Smooth muscle cell (in vitro differentiated cells): Measurements from ENCODE around the gene ATP5ME. TPM values are rescaled to one million over a fixed set of nuclear protein-coding genes. Genes with fewer than 3 reads are reported as not detected.

Experiments used
- DNase-seq: peaks from one replicate; lab custom pipeline; 2025; ENCODE audit not compliant: unreplicated experiment; lab: John Stamatoyannopoulos, UW
- H2AFZ ChIP-seq: fragments of 200-600 bp; sonication (generic); 2 replicates; pipeline ENCODE4 v1.6.0; 2016; ENCODE audit warnings: antibody characterized with exemption, low read depth, mild to moderate bottlenecking
- H3F3A ChIP-seq: fragments of 200-600 bp; sonication (generic); 2 replicates; pipeline ENCODE4 v1.6.0; 2017; ENCODE audit warnings: antibody characterized with exemption, low read depth
- H3K27ac ChIP-seq: fragments of 200-600 bp; sonication (generic); 2 replicates; pipeline ENCODE4 v1.5.1; 2016; ENCODE audit warnings: low read depth, mild to moderate bottlenecking
- H3K27me3 ChIP-seq: fragments of 200-600 bp; sonication (generic); 2 replicates; pipeline ENCODE4 v1.6.1; 2016; ENCODE audit warnings: low read depth, mild to moderate bottlenecking
- H3K36me3 ChIP-seq: fragments of 200-600 bp; sonication (generic); 2 replicates; pipeline ENCODE4 v1.5.1; 2016; ENCODE audit warnings: low read depth
- H3K4me1 ChIP-seq: fragments of 200-600 bp; sonication (generic); 2 replicates; pipeline ENCODE4 v1.5.1; 2016; ENCODE audit warnings: low read depth
- H3K4me2 ChIP-seq: fragments of 200-600 bp; sonication (generic); 2 replicates; pipeline ENCODE4 v1.6.0; 2016; ENCODE audit warnings: mild to moderate bottlenecking
- H3K4me3 ChIP-seq: fragments of 200-600 bp; sonication (generic); 2 replicates; pipeline ENCODE4 v1.5.1; 2016; ENCODE audit warnings: mild to moderate bottlenecking
- H3K79me2 ChIP-seq: fragments of 200-600 bp; sonication (generic); 2 replicates; pipeline ENCODE4 v1.6.0; 2016; ENCODE audit warnings: low read depth, mild to moderate bottlenecking
- H3K9ac ChIP-seq: fragments of 200-600 bp; sonication (generic); 2 replicates; pipeline ENCODE4 v1.6.0; 2016; ENCODE audit warnings: low read depth
- H3K9me3 ChIP-seq: fragments of 200-600 bp; sonication (generic); replicated peaks from 2 replicates; pipeline ENCODE4 v1.5.1; 2016; ENCODE audit warnings: low read depth
- H4K20me1 ChIP-seq: fragments of 200-600 bp; sonication (generic); 2 replicates; pipeline ENCODE4 v1.6.0; 2016; ENCODE audit warnings: low read depth
- CTCF ChIP-seq: fragments of 200-600 bp; sonication (generic); IDR thresholded peaks from 2 replicates; pipeline ENCODE4 v1.5.1; 2017; ENCODE audit warnings: borderline replicate concordance, mild to moderate bottlenecking, antibody characterized with exemption; ENCODE audit not compliant: insufficient read depth, poor library complexity, severe bottlenecking
- WGBS: methylation state at CpG from one replicate; pipeline ENCODE4 v1.1.7; 2016; ENCODE audit warnings: low lambda C conversion rate; 5-methylcytosine and 5-hydroxymethylcytosine counted together
- polyA plus RNA-seq: library from polyadenylated mRNA; unstranded; fragments of >200 nt; fragmentation: Nextera tagmentation; extraction: Ambion mirVana; gene quantifications from 2 replicates; pipeline ENCODE4 v1.2.1, GENCODE V29; 2016
- total RNA-seq: library from RNA; depleted of rRNA; stranded (reverse); fragments of >200 nt; gene quantifications from 2 replicates; pipeline ENCODE4 v1.2.3, GENCODE V29; 2014

Gene ATP5ME
- total and polyA plus RNA-seq, 2 experiments from 2014 or later: 95.4 to 699 TPM

GRCh38 chr4:623914-624566 is 50.0 kb downstream of the ATP5ME start:
- WGBS: 78% methylated on average over 28 of the region's 29 CpGs
- H3K9ac ChIP-seq: no peak overlapping the region
- DNase-seq: no peak
- no peaks in the 10 kb centered on the region for H3K9me3 ChIP-seq
- H3K27ac ChIP-seq: no peak overlapping the region
- no peak for TF ChIP-seq CTCF
- H3K4me2 ChIP-seq: no peak overlapping the region
- H3F3A ChIP-seq: no peaks in the 10 kb centered on the region
- no peaks in the 10 kb centered on the region for H3K27me3 ChIP-seq
- no peaks in the 10 kb centered on the region for H3K36me3 ChIP-seq
- H3K79me2 ChIP-seq: no peaks in the 10 kb centered on the region
- H4K20me1 ChIP-seq: no peaks in the 10 kb centered on the region
- no peak overlapping the region for H3K4me3 ChIP-seq
- H3K4me1 ChIP-seq: peaks cover 9% of the 10 kb centered on the region
- no peak overlapping the region for H2AFZ ChIP-seq

GRCh38 chr4:622996-623913 is 50.8 kb downstream of the ATP5ME start:
- H3K36me3 ChIP-seq: no peaks in the 10 kb centered on the region
- H3F3A ChIP-seq: no peaks in the 10 kb centered on the region
- H4K20me1 ChIP-seq: no peaks in the 10 kb centered on the region
- 93% methylated on average over 16 of the region's 24 CpGs for WGBS
- H3K4me3 ChIP-seq: no peak overlapping the region
- H3K4me1 ChIP-seq: peaks cover 9% of the 10 kb centered on the region
- H3K9ac ChIP-seq: no peak overlapping the region
- DNase-seq: no peak
- H3K27me3 ChIP-seq: no peaks in the 10 kb centered on the region
- TF ChIP-seq CTCF: no peak
- no peak overlapping the region for H3K4me2 ChIP-seq
- no peaks in the 10 kb centered on the region for H3K79me2 ChIP-seq
- no peak overlapping the region for H2AFZ ChIP-seq
- no peaks in the 10 kb centered on the region for H3K9me3 ChIP-seq
- no peak overlapping the region for H3K27ac ChIP-seq

Other genes with a start within 250 kb of the ATP5ME start
- gene ZNF721, start 175.1 kb downstream of the ATP5ME start, total RNA-seq: 21.8 and 37.1 TPM in 2 replicates
- 14.9 and 25.5 TPM in 2 replicates for gene ZNF721, start 175.1 kb downstream of the ATP5ME start, polyA plus RNA-seq
- 28.7 and 44.3 TPM in 2 replicates for gene PIGG, start 175.1 kb downstream of the ATP5ME start, total RNA-seq
- 42.1 and 53.4 TPM in 2 replicates for gene PIGG, start 175.1 kb downstream of the ATP5ME start, polyA plus RNA-seq
- gene TMEM271, start 98.0 kb downstream of the ATP5ME start, total RNA-seq: not detected in 2 replicates
- not detected in 2 replicates for gene TMEM271, start 98.0 kb downstream of the ATP5ME start, polyA plus RNA-seq
- 5.1 and 9.8 TPM in 2 replicates for gene PDE6B, start 48.7 kb downstream of the ATP5ME start, total RNA-seq
- 7.6 and 9.0 TPM in 2 replicates for gene PDE6B, start 48.7 kb downstream of the ATP5ME start, polyA plus RNA-seq
- gene MYL5, start 266 bp upstream of the ATP5ME start, total RNA-seq: 6.8 and 22.1 TPM in 2 replicates
- gene MYL5, start 266 bp upstream of the ATP5ME start, polyA plus RNA-seq: 6.7 and 12.5 TPM in 2 replicates
- gene SLC49A3, start 14.9 kb upstream of the ATP5ME start, total RNA-seq: 15.6 and 26.4 TPM in 2 replicates
- 40.2 and 40.3 TPM in 2 replicates for gene SLC49A3, start 14.9 kb upstream of the ATP5ME start, polyA plus RNA-seq
- 45.4 and 57.5 TPM in 2 replicates for gene PCGF3, start 31.6 kb upstream of the ATP5ME start, total RNA-seq
- 29.6 and 30.9 TPM in 2 replicates for gene PCGF3, start 31.6 kb upstream of the ATP5ME start, polyA plus RNA-seq
- 0.58 TPM in 1 of 2 replicates, not detected in the other for gene CPLX1, start 151.9 kb upstream of the ATP5ME start, total RNA-seq
- gene CPLX1, start 151.9 kb upstream of the ATP5ME start, polyA plus RNA-seq: not detected in 2 replicates